Panc1 (cell line): ENCODE data around the gene ERVFRD-1. TPM values are rescaled to one million over a fixed set of nuclear protein-coding genes. Genes with fewer than 3 reads are reported as not detected.

Experiments used
- ATAC-seq: fragments of 200-7000 bp; cut with Tn5 transposase; 2 replicates; pipeline ENCODE4 v1.9.1; 2020; ENCODE audit warnings: mild to moderate bottlenecking, moderate library complexity
- BruUV-seq: library from RNA; stranded (reverse); fragments of 400-500 nt; replicated peaks from 2 replicates; lab custom pipeline; 2021; lab: Mats Ljungman, UMichigan
- CTCF ChIA-PET: fragments of 300-600 bp; sonication (Branson Sonifier 250); formaldehyde crosslinking; loops from one replicate; lab custom pipeline; 2022; ENCODE audit warnings: antibody characterized with exemption; lab: Charles Lee
- POLR2A ChIA-PET: fragments of 300-600 bp; sonication (Branson Sonifier 250); formaldehyde crosslinking; loops from one replicate; lab custom pipeline; 2022; ENCODE audit warnings: antibody characterized with exemption; lab: Charles Lee
- DNase-seq: peaks from one replicate; pipeline ENCODE4 v3.0.0-alpha.2; 2010; ENCODE audit warnings: low read depth, low spot score
- H3K27ac ChIP-seq: 2 replicates; pipeline ENCODE4 v1.5.1; 2011; ENCODE audit warnings: mild to moderate bottlenecking, low read length, inconsistent platforms
- H3K27me3 ChIP-seq: fragments of 200-500 bp; sonication (Bioruptor generic); 2 replicates; pipeline ENCODE4 v1.6.0; 2014; ENCODE audit warnings: low read length, inconsistent platforms; ENCODE audit not compliant: control insufficient read depth, insufficient read depth
- H3K36me3 ChIP-seq: fragments of 200-500 bp; sonication (Bioruptor generic); 2 replicates; pipeline ENCODE4 v1.5.1; 2014; ENCODE audit warnings: inconsistent platforms, mild to moderate bottlenecking, low read length, moderate library complexity; ENCODE audit not compliant: control insufficient read depth, insufficient read depth
- H3K4me1 ChIP-seq: 2 replicates; pipeline ENCODE4 v1.5.1; 2011; ENCODE audit warnings: inconsistent platforms, mild to moderate bottlenecking, low read length, moderate library complexity; ENCODE audit not compliant: control insufficient read depth, insufficient read depth
- H3K4me3 ChIP-seq, 2 experiments: 2 replicates each; pipeline ENCODE4 v1.5.1; 2011 to 2012; ENCODE audit warnings: low read depth in 2 of 2, low read length in 2 of 2, mild to moderate bottlenecking in 2 of 2, inconsistent platforms in 1 of 2, moderate library complexity in 1 of 2
- H3K9me3 ChIP-seq: fragments of 200-500 bp; sonication (Bioruptor generic); 2 replicates; pipeline ENCODE4 v1.5.1; 2014; ENCODE audit warnings: low read depth, mild to moderate bottlenecking, inconsistent platforms, low read length, moderate library complexity; ENCODE audit not compliant: control insufficient read depth, insufficient read depth
- POLR2AphosphoS5 ChIP-seq: IDR thresholded peaks from 2 replicates; pipeline ENCODE4 v1.6.1; 2012; ENCODE audit warnings: mild to moderate bottlenecking, low read depth, low read length, moderate library complexity
- REST ChIP-seq, 2 experiments: IDR thresholded peaks; 2 replicates each; pipeline ENCODE4 v1.6.1; 2011 to 2012; ENCODE audit warnings: low read depth in 2 of 2, control low read depth in 1 of 2, low read length in 1 of 2, mild to moderate bottlenecking in 1 of 2, moderate library complexity in 1 of 2; ENCODE audit not compliant: insufficient read depth in 1 of 2
- SIN3A ChIP-seq: IDR thresholded peaks from 2 replicates; pipeline ENCODE4 v1.6.1; 2012; ENCODE audit warnings: low read depth, mild to moderate bottlenecking, low read length, moderate library complexity, borderline replicate concordance; ENCODE audit not compliant: insufficient read depth
- TCF7L2 ChIP-seq: IDR thresholded peaks from 2 replicates; pipeline ENCODE4 v1.6.1; 2011; ENCODE audit warnings: mild to moderate bottlenecking, low read depth, low read length, inconsistent platforms
- in situ Hi-C: cut with HindIII; loops from 2 replicates; pipeline ENCODE4 v1.10.0; 2016; ENCODE audit warnings: low sequenced_read_pairs, low pct_unique_long_range_greater_than_20kb
- intact Hi-C: fragments of 100-400 bp; cut with micrococcal nuclease; formaldehyde crosslinking; loops from one replicate; pipeline ENCODE4 v1.10.0; 2022; ENCODE audit not compliant: unreplicated experiment
- total RNA-seq: library from RNA; stranded (reverse); gene quantifications from one replicate; pipeline ENCODE4 v1.2.1, GENCODE V29; 2021; ENCODE audit not compliant: unreplicated experiment
- TF ChIP-seq, protein P1 (sequence below): fragments of 450-650 bp; IDR thresholded peaks from 2 replicates; pipeline ENCODE4 v1.5.1; 2017; ENCODE audit warnings: mild to moderate bottlenecking

Gene ERVFRD-1
- total RNA-seq, 1 experiment from 2014 or later, result not detected

- H3K9me3 ChIP-seq, result no peaks in the 10 kb centered on the region
- BruUV-seq, result no TSS peak
- no peak overlapping the region for H3K4me3 ChIP-seq
- H3K36me3 ChIP-seq, result no peaks in the 10 kb centered on the region
- no peaks in the 10 kb centered on the region for H3K4me1 ChIP-seq
- intact Hi-C loops (no loop called here), in situ Hi-C loops (no loop called here)
- H3K27me3 ChIP-seq, result no peaks in the 10 kb centered on the region
- ChIA-PET POLR2A (no interaction called here), CTCF (no interaction called here)
- TF ChIP-seq, protein P1, sequence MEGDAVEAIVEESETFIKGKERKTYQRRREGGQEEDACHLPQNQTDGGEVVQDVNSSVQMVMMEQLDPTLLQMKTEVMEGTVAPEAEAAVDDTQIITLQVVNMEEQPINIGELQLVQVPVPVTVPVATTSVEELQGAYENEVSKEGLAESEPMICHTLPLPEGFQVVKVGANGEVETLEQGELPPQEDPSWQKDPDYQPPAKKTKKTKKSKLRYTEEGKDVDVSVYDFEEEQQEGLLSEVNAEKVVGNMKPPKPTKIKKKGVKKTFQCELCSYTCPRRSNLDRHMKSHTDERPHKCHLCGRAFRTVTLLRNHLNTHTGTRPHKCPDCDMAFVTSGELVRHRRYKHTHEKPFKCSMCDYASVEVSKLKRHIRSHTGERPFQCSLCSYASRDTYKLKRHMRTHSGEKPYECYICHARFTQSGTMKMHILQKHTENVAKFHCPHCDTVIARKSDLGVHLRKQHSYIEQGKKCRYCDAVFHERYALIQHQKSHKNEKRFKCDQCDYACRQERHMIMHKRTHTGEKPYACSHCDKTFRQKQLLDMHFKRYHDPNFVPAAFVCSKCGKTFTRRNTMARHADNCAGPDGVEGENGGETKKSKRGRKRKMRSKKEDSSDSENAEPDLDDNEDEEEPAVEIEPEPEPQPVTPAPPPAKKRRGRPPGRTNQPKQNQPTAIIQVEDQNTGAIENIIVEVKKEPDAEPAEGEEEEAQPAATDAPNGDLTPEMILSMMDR, result no peak
- TF ChIP-seq SIN3A (no peak), POLR2AphosphoS5 (no peak), REST (IDR thresholded peaks at IDR 0.05; ENCODE audit: insufficient read depth in 1 of 2, low read depth in 2 of 2, low read length in 1 of 2) (no peak), TCF7L2 (no peak)
- ATAC-seq (no peak), DNase-seq (no peak)
- no peak overlapping the region for H3K27ac ChIP-seq
Measured at GRCh38 chr6:11085758-11086435, 25.6 kb downstream of the ERVFRD-1 start.

DNA sequence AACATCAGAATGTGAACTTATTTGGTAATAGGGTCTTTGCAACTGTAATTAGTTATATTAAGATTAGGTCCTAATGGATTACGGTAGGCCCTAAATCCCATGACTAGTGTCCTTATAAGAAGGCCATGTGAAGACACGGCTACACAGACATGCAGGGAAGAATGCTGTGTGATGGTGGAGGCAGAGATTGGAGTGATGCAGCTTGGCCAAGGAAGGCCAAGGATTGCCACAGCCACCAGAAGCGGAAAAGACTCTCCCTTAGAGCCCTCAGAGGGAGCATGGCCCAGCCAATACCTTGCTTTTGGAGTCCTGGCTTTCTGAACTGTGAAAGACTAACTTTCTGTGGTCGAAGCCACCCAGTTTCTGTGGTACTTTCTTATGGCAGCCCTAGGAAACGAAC lies 27.6 kb downstream of the ERVFRD-1 start:
- TF ChIP-seq REST (IDR thresholded peaks at IDR 0.05; ENCODE audit: insufficient read depth in 1 of 2, low read depth in 2 of 2, low read length in 1 of 2), result no peak
- Histone ChIP-seq H3K27ac (no peak overlapping the region), H3K36me3 (no peaks in the 10 kb centered on the region), H3K9me3 (no peaks in the 10 kb centered on the region), H3K4me1 (no peaks in the 10 kb centered on the region), H3K4me3 (no peak overlapping the region), H3K27me3 (no peaks in the 10 kb centered on the region)
- BruUV-seq, result no TSS peak
- no peak; the same call in 1 of the 2 replicates for ATAC-seq
- in situ Hi-C loops (no loop called here), intact Hi-C loops (no loop called here)
- no peak for DNase-seq
- POLR2A ChIA-PET, result no interaction called here
- CTCF ChIA-PET, result no interaction called here
